GM13976 (cell line): Measurements from ENCODE around the gene SMARCA5.
"Not testable (repeated sequence)": the region's sequence is repeated elsewhere in the genome, so short reads cannot be mapped to it uniquely, and the experiment has no call there.

Source experiments
- DNase-seq: peaks from one replicate; pipeline ENCODE4 v3.0.0; 2012; ENCODE audit warnings: low spot score
- CTCF ChIP-seq: IDR thresholded peaks from 2 replicates; pipeline ENCODE4 v1.5.1; 2012; ENCODE audit warnings: borderline replicate concordance, mild to moderate bottlenecking; ENCODE audit not compliant: insufficient read depth; ENCODE audit errors: extremely low read depth, missing control alignments, control extremely low read depth
- in situ Hi-C: fragments of 300-500 bp; cut with MboI; formaldehyde crosslinking; loops from one replicate; pipeline ENCODE4 v1.12.0; 2022; ENCODE audit warnings: low sequenced_read_pairs, mixed read lengths, inconsistent platforms; ENCODE audit not compliant: unreplicated experiment

Gene SMARCA5

GRCh38 chr4:143514169-143514495, 630 bp downstream of the SMARCA5 start:
- no peak for TF ChIP-seq CTCF
- in situ Hi-C loops = no loop called here
- no peak for DNase-seq

- no peak for TF ChIP-seq CTCF
- DNase-seq = peak; percentile 11
- in situ Hi-C loops = no loop called here
Measured at GRCh38 chr4:143514497-143514896, 995 bp downstream of the SMARCA5 start.

GRCh38 chr4:143514901-143515300, 1.4 kb downstream of the SMARCA5 start:
- DNase-seq = no peak
- TF ChIP-seq CTCF = no peak
- in situ Hi-C loops = no loop called here

- in situ Hi-C loops = no loop called here
- TF ChIP-seq CTCF = no peak
- no peak for DNase-seq
Measured at GRCh38 chr4:143515905-143516304, 2.4 kb downstream of the SMARCA5 start.

- in situ Hi-C loops = no loop called here
- DNase-seq = no peak
- no peak for TF ChIP-seq CTCF
Measured at GRCh38 chr4:143517764-143518163, 4.3 kb downstream of the SMARCA5 start.

- in situ Hi-C loops = no loop called here
- DNase-seq = no peak
- no peak for TF ChIP-seq CTCF
Measured at GRCh38 chr4:143524211-143524610, 10.7 kb downstream of the SMARCA5 start.

GRCh38 chr4:143528046-143528445, 14.5 kb downstream of the SMARCA5 start:
- in situ Hi-C loops = not testable (repeated sequence)

More at GRCh38 chr4:143528046-143528445, 14.5 kb downstream of the SMARCA5 start:
- not testable (repeated sequence) for DNase-seq
